ENCODE results near the gene DISC1. TPM values are rescaled to one million over a fixed set of nuclear protein-coding genes. Genes with fewer than 3 reads are reported as not detected.
A peak's percentile ranks its signal among the peaks of the same experiment; 100 is the strongest.

DISC1 gene
- total RNA-seq, 4 donors from 2014 or later: 3.3 to 11.4 (median 4.2) TPM

DNA sequence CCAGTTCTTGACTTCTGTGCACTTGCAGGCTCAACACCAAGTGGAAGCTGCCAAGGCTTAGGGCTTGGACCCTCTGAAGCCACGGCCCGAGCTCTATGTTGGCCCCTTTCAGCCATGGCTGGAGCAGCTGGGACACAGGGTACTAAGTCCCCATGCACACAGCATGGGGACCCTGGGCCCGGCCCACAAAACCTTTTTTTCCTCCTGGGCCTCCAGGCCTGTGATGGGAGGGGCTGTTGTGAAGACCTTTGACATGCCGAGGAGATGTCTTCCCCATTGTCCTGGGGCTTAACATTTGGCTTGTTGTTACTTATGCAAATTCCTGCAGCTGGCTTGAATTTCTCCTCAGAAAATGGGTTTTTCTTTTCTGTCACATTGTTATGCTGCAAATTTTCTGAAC is 59.8 kb downstream of the DISC1 start:
- Histone ChIP-seq H3K4me1 (peaks cover 0 to 65% (median 11%) of the 10 kb centered on the region in 3 donors), H3K27ac (no peak overlapping the region), H3K36me3 (no peaks in the 10 kb centered on the region), H3K9me3 (peaks cover 0 to 15% (median 6%) of the 10 kb centered on the region in 3 donors), H3K4me3 (no peak overlapping the region), H3K27me3 (no peaks in the 10 kb centered on the region)
- WGBS, 2 donors: 61 to 70% methylated on average over 2 to 4 of the region's 4 CpGs
- no peak for TF ChIP-seq POLR2A (IDR thresholded peaks at IDR 0.05)
- no peak for TF ChIP-seq CTCF (IDR thresholded peaks at IDR 0.05)
- intact Hi-C loops (cut with DNase I): no loop called here
- DNase-seq: no peak

DNA sequence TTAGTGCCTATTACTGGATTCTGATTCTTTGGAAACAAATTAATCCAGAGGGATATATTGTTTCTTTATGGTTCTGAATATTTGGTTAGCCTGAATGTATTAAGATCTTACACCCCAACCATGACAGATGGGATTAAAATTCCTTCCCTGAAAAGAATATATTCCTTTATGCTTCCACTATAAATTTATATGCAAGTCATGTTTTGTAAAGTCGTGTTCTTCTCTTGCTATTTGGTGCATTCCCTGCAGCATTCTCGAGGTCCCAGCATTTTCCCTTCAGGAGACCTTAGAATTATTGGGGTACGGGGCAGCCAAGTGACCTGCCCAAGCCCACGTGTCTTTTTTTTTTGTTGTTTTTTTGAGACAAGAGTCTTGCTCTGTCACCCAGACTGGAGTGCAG is 62.4 kb downstream of the DISC1 start:
- intact Hi-C loops (cut with DNase I): no loop called here
- H3K4me1 ChIP-seq: peaks cover 0 to 60% (median 8%) of the 10 kb centered on the region in 3 donors
- no peak overlapping the region for H3K4me3 ChIP-seq
- no peak for DNase-seq
- WGBS, 2 donors: 30 to 53% methylated on average over 4 of the region's 4 CpGs
- no peak overlapping the region for H3K27ac ChIP-seq
- TF ChIP-seq CTCF (IDR thresholded peaks at IDR 0.05) (no peak), POLR2A (IDR thresholded peaks at IDR 0.05) (no peak)
- no peaks in the 10 kb centered on the region for H3K27me3 ChIP-seq
- H3K9me3 ChIP-seq: peaks cover 0 to 15% (median 6%) of the 10 kb centered on the region in 3 donors
- H3K36me3 ChIP-seq: no peaks in the 10 kb centered on the region

DNA sequence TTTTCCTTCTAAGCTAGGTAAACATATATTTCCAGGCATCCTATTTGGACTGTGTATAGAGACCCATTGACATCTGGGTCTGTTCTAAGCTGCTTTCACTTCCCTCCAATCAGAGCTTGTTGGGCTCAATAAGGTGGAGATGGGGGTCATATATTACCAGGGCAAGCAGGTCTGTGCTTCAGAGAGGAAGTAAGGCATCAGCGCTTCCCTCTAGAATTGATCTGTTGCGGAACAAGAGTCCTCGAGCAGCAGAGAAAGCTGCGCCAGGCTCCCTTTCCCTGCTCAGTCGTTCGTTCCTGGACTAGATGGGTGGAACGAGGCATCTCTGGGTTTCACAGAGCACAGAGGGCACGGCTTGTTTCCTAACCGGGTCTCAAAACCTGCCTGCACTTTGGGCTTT is 63.5 kb downstream of the DISC1 start:
- H3K27ac ChIP-seq: no peak overlapping the region
- WGBS, 2 donors: 42 to 69% methylated on average over 9 of the region's 9 CpGs
- intact Hi-C loops (cut with DNase I): no loop called here
- H3K9me3 ChIP-seq: peaks cover 0 to 15% (median 6%) of the 10 kb centered on the region in 3 donors
- peaks cover 4 to 60% (median 7%) of the 10 kb centered on the region in 3 donors for H3K4me1 ChIP-seq
- TF ChIP-seq CTCF (IDR thresholded peaks at IDR 0.05) (no peak), POLR2A (IDR thresholded peaks at IDR 0.05) (no peak)
- no peak for DNase-seq
- no peaks in the 10 kb centered on the region for H3K27me3 ChIP-seq
- no peak overlapping the region for H3K4me3 ChIP-seq
- H3K36me3 ChIP-seq: no peaks in the 10 kb centered on the region

DNA sequence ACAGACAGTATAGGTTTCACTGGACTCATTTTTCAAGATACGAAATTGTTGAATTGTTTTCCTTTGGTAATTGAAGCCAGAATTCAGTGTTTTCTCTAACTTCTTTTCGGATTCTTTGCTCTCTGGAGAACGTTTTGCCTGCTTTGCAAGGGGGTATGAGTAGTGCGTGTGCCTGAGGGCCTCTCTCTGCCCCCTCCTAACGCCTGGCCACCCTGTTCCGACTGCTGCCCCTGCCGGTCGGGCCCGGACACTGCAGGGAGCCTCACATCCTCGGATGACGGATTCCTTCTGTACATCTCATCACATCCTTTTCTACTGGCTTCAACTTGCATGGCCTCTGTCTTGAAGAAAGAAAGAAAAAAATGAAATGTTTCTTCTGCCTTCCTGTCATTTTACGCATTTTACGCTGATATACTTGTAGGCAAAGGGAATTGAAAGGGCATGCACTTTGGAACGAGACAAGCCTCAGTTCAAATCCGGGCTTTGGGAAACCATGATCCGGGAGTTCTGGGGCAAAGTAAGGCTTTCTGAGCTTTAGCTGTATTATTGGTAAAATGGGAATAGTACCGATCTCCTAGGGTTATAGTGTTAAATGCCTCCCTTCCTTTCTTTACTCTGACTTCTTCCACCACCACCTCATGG is 65.1 kb downstream of the DISC1 start:
- WGBS, 2 donors: 58 to 60% methylated on average over 16 to 17 of the region's 17 CpGs
- no peak overlapping the region for H3K4me3 ChIP-seq
- DNase-seq: no peak

More for the DNA sequence above, 65.1 kb downstream of the DISC1 start:
- intact Hi-C loops (cut with DNase I): no loop called here
- TF ChIP-seq POLR2A (IDR thresholded peaks at IDR 0.05) (no peak), CTCF (IDR thresholded peaks at IDR 0.05) (peak in 5 of 6 experiments; percentile 51 to 75 (median 58))
- Histone ChIP-seq H3K4me1 (peaks cover 4 to 61% (median 7%) of the 10 kb centered on the region in 3 donors), H3K9me3 (peaks cover 0 to 5% (median 0%) of the 10 kb centered on the region in 3 donors), H3K27ac (no peak overlapping the region), H3K27me3 (no peaks in the 10 kb centered on the region), H3K36me3 (no peaks in the 10 kb centered on the region)
